ENCODE data around the gene RAB6A.
A peak's percentile ranks its signal among the peaks of the same experiment; 100 is the strongest.

The RAB6A gene

DNA sequence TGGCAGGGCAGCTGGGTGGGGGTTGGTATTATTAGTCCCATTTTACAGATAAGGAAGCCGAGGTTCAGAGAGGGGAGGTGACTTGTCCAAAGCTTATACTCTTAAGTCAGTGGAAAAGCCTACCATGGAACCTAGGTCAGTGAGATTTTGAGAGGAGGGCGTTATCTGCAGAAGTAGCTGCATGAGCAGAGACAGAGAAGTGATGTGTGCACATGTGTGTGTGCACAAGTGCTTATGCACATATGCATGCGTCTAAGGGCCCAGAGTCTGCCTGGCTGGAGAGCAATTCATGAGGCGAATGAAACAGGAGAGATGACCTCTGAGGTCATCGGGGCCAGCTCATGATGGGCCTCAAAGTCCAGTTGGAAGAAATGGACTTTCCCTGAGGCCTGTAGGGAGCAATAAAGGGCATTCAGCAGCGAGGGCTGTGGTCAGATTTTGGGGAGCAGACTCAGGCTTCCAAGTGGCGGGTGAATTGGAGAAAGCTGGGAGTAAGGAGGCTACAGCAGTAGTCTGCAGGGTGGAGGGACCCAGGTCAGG is 106.3 kb downstream of the RAB6A start:
- no peak for DNase-seq (ENCODE audit: low read depth, low spot score)

DNA sequence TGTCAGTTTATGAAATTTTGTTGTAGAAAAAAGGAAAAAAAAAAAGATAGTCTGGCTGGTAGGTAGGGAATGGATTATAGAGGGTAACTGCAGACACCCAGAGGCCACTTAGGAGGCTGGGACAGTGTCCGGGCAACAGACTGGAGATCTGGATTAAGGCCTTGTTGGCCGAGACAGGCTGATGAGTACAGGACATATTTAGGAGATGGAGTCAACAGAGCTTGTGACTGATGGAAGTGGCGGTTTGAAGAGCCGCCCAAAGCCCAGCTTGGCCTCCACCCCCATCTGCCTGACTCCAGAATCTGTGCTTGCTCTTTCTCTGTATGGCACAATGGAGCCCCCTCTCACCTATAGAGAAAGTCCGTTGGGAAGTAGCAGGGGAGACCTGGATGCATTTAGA is 106.9 kb downstream of the RAB6A start:
- no peak for DNase-seq (ENCODE audit: low read depth, low spot score)

DNA sequence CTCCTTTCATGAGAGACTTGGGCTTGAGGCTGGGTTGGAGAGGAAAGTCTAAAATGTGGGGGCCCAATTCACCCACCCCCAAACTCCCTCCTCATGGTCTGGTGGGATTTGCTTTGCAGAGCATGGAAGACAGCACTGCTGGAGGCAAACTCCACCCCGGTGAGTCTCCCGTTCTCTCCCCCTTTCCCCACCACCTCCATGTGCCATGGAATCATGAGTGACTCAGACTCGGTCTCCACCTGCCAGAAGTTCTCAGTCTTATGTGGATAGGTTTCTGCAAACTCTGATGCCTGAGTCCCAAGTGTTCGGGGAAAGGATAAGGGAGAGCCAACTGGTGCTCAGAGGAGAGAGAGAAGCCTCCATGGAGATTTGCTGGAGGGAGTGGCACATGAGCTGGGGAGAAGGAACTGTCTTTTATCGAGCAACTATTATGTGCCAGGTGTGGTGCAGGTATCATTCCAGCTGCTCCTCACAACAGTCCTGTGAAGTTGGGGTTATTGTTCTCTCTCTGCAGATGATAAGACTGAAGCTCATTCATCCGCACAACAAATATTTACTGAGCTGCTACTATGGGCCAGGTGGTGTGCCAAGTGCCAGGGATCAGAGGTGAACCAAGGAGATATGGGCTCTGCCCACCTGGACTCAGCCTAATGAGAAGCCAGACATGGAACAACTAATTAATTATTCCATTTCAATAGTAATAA is 107.9 kb downstream of the RAB6A start:
- no peak for DNase-seq (ENCODE audit: low read depth, low spot score)

DNA sequence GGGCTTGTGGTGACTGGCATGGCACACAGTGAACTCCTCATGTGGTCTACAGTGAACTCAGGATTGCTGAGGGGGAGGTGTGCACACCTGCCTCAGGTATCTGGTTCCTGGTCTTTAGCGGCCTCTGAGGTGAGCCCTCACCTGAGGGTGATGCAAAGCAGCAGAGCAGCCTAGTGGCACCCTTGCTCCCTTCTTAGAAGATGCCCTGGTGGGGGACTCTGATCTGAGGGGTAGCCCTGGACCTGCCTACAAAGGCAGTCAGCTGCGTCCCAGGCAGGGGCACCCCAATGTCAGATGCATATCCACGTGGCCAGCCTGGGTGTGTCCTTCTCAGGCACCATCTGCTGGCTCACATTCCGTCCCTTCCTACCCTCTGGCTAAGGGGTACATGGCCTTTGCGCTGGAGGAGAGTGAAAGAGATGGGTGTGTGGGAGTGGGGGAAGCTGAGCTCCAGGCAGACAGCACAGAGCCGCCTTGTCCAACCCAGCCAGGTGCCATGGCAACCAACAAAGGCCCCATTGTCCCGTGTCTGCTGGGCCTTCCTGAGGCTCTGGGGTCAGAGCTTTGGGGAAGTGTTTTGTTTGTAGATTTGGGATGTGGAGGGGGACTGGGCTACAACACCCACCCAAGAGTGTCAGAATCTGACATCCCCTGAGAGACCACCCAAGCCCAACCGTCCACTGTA is 108.7 kb downstream of the RAB6A start:
- no peak for DNase-seq (ENCODE audit: low read depth, low spot score)

DNA sequence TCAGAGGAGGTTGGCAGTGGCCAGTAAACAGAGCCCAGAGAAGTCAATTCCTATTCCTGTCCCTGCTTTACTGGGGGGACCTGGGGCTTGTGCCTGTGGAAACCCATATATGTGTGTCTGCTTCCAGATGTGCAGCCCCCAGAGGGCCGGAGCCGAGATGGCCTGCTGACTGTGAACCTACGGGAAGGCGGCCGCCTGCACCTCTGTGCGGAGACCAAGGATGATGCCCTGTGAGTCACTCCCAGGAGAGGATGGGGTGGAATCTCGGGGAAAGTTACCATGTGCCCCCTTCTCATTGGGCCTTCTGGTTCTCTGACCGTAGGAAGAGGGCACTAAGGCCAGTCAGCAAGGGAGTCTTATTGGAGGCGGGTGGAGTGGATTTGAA is 109.2 kb downstream of the RAB6A start:
- DNase-seq (ENCODE audit: low read depth, low spot score), result no peak

DNA sequence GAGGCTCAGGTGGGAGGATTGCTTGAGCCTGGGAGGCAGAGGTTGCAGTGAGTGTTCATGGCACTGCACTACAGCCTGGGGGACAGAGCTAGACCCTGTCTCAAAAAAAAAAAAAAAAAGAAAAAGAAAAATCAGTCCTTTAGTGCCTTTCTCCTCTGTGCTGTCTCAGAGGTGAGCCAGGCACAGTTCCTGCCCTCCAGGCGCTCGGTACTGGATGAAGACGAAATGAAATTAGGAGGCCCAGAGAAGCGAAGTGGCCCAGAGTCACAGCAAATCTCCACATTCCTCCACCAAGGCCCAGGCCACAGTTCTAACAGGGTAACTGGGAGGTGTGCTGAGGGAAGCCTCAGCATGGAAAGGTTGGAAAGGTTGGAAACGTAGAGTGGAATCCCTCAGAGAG is 109.6 kb downstream of the RAB6A start:
- DNase-seq (ENCODE audit: low read depth, low spot score), result no peak

DNA sequence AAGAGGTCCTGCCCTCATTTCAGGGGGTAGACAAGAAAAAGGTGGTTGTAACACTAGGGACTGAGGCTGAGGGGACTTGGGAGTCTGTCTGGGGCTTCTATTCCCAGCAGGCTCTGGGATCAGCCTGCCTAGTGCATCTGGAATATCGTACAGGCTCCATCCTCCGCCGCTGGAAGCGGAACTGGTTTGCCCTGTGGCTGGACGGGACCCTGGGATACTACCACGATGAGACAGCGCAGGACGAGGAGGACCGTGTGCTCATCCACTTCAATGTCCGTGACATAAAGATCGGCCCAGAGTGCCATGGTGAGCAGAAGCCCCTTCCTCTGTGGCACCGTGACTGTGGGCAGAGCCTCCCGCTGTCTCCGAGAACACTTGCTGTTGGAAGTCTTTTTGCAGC is 110.5 kb downstream of the RAB6A start:
- no peak for DNase-seq (ENCODE audit: low read depth, low spot score)

DNA sequence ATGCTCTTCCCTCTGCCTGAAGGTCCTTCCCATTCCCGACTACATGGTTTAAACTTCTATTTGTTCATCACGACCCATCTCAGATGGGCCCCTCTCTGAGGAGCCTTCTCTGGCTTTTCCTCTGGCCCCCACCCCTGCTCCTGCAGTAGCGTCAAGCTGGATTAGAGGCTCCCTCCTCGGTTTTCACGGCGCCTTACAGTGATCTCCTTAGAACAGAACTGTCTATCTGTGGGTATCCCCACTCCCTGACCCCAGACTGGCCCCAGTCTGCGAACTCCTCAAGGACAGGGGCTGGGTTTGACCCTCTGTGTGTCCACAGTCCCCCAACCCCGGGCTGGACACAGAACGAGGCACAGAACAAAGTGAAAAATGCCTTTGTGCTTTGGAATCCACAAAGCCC is 111.7 kb downstream of the RAB6A start:
- DNase-seq (ENCODE audit: low read depth, low spot score), result no peak

DNA sequence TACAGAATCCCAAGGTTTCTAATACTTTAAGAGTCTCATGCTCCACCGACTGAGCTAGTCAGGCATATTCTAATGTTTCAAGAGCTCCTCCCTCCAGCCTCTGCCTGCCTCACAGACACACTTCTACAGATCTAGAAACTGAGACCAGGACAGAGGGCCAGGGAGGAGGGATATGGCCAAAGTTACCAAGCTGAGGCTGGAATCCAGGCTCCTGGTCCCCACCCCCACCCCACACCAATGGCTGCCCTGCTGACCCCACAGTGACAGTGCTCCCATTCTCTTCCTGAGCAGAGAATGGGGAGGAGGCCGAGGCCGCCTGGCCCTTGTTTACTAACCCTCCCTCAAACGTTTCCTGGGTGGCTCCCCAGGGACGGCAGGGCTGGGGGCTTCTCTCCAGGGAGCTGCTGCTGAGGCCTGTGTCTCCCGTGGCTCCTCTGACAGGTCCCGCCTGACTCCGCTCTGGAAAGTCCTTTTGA is 112.3 kb downstream of the RAB6A start:
- no peak for DNase-seq (ENCODE audit: low read depth, low spot score)

DNA sequence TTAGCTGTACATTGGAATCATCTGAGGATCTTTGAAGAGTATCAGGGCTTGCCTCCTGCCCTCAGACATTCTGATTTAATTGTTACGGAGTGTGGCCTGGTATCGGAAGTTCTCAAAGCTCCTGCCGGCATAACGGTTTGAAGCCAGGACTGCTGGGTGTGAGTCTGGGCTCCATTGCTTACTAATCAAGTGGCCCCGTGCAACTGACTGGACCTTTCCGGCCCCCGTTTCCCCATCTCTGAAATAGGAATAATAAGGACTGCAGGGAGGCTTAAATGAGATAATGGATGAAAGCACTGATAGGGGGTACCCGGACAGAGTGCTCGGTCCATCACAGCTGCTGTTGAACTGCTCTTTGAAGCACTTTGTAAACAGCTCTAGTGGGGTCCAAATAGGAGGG is 112.8 kb downstream of the RAB6A start:
- DNase-seq (ENCODE audit: low read depth, low spot score), result no peak

DNA sequence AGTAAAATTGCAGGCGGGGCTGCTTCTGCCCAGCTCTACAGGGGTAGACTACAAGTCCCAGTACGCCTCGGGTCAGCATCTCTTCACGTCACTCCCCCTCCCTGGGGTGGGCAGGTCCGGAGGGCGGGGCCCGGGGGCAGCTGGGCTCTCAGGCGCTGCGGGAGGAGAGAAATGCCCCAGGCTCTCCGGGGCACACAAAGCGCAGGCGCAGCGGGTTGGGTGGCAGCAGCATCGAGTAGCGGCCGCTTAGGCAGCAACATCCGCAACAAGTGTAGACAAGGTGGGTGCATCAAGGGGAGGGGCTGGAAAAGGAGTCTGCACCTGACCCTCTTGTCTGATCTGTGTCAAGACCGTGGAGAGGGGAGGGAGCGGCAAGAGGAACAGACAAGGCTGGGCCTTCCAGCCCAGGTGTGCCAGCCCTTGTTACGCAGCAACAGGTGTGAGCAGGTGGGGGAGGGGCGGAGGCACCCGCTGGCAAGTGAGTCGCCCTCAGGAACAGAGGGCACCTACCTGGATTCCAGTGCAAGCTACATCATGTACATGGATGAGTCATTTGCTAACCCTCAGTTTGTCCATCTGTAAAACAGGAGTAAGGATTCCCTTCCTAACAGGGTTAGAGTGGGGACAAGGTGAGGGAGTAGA is 113.3 kb downstream of the RAB6A start:
- peak; percentile 93 for DNase-seq (ENCODE audit: low read depth, low spot score)

DNA sequence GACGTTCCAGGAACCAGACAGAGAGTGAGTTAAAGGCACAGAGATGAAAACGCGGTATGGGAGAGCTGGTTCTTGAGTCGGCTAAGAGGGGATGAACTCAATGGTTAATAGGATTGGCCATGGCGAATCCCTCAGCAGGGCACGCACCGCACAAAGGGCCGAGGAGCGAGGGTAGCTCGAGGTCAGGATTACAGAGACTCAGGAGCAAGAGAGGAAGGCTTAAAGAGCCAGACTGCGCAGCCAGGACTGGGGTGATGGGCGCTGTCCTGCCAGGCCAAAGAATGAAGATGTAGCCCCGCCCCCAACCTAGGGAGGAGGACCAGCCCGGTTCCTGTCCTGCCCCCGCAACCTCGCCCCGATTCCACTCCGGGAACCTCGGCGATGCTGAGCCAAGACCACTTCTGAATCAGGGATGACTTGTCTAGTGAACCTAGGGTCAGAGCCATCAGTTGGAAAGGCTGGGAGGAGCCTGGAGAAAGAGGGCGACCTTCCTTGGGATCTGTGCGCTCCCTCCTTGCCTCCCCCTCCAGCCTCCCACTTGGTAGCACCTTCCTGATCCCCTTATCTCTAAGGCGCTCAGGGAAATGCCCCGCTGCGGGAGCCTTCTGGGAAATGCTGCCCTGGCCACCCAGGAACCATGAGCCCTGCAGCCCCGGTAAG is 114.8 kb downstream of the RAB6A start, which contains the start of gene PLEKHB1:
TSS of gene PLEKHB1 (plus strand) at position 610 of the 660 bp plus-strand sequence. CDS start at position 638, 28 bp downstream.
- no peak for DNase-seq (ENCODE audit: low read depth, low spot score)

DNA sequence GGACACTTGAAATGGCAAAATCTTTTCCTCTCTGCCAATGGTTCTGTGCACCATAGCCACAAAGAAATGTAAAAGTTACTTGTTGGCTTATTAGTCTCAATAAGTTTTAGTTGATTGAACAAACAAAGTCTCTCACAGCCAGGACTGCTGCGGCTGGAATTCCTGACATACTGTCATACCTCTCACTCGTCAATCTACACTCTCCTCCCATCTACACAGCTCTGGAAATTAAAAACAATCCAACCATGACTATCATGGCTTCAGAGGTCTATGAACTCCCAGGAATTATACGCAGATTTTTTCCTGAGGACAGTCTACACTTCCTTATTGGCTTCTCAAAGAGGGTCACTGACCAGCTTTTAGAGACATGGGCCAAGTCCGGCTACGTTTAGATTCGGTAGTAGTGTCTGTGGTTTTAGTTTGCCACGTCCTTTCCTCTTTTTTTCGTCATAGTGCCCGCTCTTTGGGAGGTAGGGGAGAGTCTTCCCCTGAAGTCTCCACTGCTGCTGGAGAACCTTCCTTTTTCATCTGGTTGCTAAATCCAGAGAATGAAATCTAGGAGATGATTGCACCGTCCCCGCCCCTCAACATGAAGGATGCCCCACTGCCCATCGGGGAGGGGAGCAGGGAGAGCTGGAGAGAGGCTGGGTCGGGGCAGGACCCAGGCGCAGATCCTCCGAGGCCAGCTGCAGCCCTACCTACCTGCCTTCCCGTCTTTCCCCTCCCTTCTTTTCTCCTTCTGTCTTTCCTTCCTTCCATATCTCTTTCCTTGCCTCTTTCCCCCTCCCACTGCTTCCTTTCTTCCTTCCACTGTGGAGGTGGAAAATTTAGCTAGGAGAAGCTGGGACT is 115.5 kb downstream of the RAB6A start:
- no peak for DNase-seq (ENCODE audit: low read depth, low spot score)

DNA sequence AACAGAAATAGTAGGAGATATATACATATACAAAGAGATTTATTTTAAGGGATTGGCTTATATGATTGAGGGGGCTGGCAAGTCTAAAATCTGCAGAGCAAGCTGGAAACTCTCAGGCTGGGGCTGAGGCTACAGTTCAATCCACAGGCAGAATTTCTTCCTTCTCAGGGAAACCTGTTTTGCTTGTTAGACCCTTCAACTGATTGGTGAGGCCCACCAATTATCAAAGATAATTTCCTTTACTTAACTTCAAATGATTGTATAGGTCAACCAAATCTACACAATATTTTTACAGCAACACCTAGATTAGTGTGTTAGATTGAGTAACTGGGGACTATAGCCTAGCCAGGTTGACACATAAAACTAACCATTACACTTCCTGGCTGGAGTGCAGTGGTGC is 119.2 kb downstream of the RAB6A start:
- DNase-seq (ENCODE audit: low read depth, low spot score), result no peak

DNA sequence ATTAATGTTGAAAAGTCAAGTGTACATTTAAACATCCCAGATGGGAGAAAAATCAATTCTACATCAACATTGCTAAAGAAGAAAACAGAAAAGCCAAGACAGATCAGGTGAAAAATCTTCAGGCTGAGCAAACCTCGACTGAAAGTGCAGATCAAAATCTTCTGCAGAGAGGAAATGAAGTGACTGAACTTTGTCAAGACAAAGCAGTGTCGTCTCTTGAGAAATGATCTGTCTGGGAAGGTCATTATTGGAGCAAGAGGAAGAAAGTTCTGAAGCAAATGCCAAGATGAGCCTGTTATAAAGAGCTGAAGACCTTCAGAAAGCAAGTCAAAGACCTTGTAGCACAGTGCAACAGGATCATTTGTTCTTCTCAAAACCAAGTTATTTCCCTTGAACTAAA is 120.3 kb downstream of the RAB6A start:
- DNase-seq (ENCODE audit: low read depth, low spot score), result no peak

DNA sequence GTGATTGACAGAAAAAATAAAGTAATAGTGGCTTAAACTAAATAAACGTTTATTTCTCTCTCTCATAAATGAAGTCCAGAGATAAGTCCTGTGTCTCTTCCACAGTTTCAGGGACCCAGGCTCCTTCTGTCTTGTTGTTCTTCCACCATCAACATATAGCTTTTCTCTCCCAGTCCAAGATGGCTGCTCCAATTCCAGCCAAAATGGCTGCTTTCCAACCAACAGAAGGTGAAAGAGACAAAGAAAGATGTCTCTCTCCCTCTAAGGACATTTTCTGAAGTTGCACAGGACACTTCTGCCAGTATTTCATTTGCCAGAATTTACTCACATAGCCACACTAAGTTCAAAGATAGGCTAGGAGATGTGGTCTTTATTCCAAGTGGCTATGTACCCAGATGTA is 123.9 kb downstream of the RAB6A start:
- DNase-seq (ENCODE audit: low read depth, low spot score), result no peak

DNA sequence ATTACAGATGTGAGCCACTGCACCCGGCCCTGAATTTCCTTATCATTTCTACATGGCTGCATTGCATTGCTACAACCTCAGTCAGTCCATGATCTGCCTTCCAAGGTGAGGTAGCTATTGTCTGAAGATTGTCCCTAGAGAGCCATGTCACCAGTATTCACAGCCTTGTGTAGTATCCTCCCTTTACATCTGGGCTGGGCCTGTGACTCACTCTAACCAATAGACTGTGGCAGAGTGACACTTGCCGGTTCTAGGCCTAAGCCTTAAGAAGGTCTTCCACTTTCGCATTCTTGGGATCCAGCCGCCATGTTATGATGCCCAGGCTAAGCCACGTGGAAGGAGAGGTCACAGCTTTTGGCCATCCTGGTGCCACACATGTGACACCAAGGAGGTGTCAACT is 124.6 kb downstream of the RAB6A start:
- DNase-seq (ENCODE audit: low read depth, low spot score), result no peak

DNA sequence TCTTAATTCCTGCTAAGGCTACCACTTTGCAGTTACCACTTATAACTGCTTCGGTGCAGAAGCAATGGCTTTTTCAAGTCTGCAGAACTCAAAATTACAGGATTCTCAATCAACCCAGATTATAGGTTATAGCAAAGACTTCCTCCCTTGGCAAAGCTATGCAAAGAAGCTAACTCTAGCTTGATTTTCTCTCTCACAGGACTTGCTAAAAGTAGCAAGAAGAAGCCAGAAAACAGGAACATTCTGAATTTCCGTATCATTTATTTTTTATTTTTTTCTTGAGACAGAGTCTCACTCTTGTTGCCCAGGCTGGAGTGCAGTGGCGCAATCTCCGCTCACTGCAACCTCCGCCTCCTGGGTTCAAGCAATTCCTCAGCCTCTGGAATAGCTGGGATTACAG is 125.2 kb downstream of the RAB6A start:
- no peak for DNase-seq (ENCODE audit: low read depth, low spot score)

DNA sequence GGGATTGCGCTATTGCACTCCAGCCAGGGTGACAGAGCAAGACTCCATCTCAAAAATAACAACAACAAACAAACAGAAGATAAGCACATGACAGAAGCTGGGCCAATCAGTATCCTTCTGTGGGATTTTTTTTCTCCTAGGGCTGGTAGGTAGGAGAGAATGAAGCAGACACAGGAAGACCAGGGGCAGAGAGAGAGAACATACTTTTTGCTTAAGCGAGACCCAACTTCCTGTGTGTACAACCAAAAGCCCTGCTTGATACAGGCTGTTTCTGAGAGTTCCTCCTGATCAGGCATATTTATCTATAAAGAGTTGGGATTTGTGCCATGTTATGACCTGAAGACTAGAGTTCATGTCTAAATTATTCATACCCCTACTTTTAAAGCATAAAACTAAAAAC is 126.9 kb downstream of the RAB6A start:
- no peak for DNase-seq (ENCODE audit: low read depth, low spot score)

DNA sequence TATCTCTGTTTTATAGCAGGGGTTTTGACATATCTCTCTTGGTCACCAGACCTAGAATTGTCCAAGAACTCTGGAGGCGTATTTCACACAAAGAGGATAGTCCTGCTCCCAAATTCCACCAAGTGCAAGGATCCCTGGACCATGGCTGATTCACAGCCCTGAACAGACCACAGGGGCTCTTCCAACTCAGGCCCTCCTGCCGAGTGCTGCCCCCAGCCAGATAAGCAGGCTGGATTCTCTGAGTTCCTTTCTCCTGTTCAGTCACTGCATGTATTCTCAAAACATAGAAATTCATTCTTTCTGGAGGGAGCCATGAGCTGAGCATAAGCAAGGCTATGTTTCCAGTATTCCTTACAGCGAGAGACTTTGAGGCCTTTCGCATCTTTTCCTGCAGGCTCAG is 127.9 kb downstream of the RAB6A start:
- DNase-seq (ENCODE audit: low read depth, low spot score), result no peak

DNA sequence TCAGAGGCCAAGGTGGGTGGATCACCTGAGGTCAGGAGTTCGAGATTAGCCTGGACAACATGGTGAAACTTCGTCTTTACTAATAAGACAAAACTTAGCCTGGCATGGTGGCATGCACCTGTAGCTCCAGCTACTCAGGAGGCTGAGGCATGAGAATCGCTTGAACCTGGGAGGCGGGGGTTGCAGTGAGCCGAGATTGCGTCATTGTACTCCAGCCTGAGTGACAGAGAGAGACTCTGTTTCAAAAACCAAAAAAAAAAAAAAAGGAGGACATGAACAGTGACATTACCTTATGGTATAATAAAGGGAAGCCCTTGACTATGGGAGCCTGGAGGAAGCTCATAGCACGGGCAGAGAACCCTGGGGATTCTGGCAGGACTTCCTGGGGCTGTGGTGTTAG is 131.0 kb downstream of the RAB6A start:
- DNase-seq (ENCODE audit: low read depth, low spot score), result no peak
